Right renal pelvis (tissue), 4 donors: Measurements from ENCODE around the gene MCF2L. TPM values are rescaled to one million over a fixed set of nuclear protein-coding genes. Genes with fewer than 3 reads are reported as not detected.
"Not testable (repeated sequence)": the region's sequence is repeated elsewhere in the genome, so short reads cannot be mapped to it uniquely, and the experiment has no call there.

ENCODE experiments used
- DNase-seq, 4 donors: peaks; one replicate each; pipeline ENCODE4 v3.0.0-alpha.2; 2013; ENCODE audit warnings: low read depth in 4 of 4, low spot score in 3 of 4, missing footprints in 1 of 4
- polyA plus RNA-seq, 4 donors: library from polyadenylated mRNA; unstranded; fragments of 120-200 nt; gene quantifications; one replicate each; pipeline ENCODE4 v1.2.1, GENCODE V29; 2013; ENCODE audit not compliant: insufficient read length in 4 of 4

Gene MCF2L
- polyA plus RNA-seq, 4 donors = 29.4 to 36.8 (median 32.9) TPM

GRCh38 chr13:113045251-113046127, 76.5 kb downstream of the MCF2L start:
- DNase-seq = no peak

GRCh38 chr13:113046128-113046882, 77.3 kb downstream of the MCF2L start:
- no peak for DNase-seq

- no peak for DNase-seq
Measured at GRCh38 chr13:113046883-113047244, 77.8 kb downstream of the MCF2L start.

- no peak for DNase-seq
Measured at GRCh38 chr13:113047587-113047986, 78.6 kb downstream of the MCF2L start.

- no peak for DNase-seq
Measured at GRCh38 chr13:113048766-113049165, 79.8 kb downstream of the MCF2L start.

- DNase-seq = no peak
Measured at GRCh38 chr13:113049521-113049941, 80.5 kb downstream of the MCF2L start.

GRCh38 chr13:113049981-113050380, 81.0 kb downstream of the MCF2L start:
- DNase-seq = no peak

GRCh38 chr13:113050734-113051431, 81.9 kb downstream of the MCF2L start:
- DNase-seq = no peak

- no peak for DNase-seq
Measured at GRCh38 chr13:113051641-113052040, 82.6 kb downstream of the MCF2L start.

GRCh38 chr13:113052206-113052605, 83.2 kb downstream of the MCF2L start:
- DNase-seq = no peak

GRCh38 chr13:113052971-113053370, 84.0 kb downstream of the MCF2L start:
- DNase-seq = no peak

- DNase-seq = no peak
Measured at GRCh38 chr13:113053376-113053775, 84.4 kb downstream of the MCF2L start.

- no peak for DNase-seq
Measured at GRCh38 chr13:113053801-113054604, 85.0 kb downstream of the MCF2L start.

GRCh38 chr13:113057084-113057483, 88.1 kb downstream of the MCF2L start:
- DNase-seq = no peak

GRCh38 chr13:113057559-113057958, 88.5 kb downstream of the MCF2L start:
- DNase-seq = not testable (repeated sequence)

GRCh38 chr13:113058129-113058987, 89.3 kb downstream of the MCF2L start:
- no peak for DNase-seq

- no peak for DNase-seq
Measured at GRCh38 chr13:113058988-113059850, 90.2 kb downstream of the MCF2L start.

GRCh38 chr13:113059891-113060290, 90.9 kb downstream of the MCF2L start:
- no peak for DNase-seq
